ENCODE data around the gene IMMP2L. TPM values are rescaled to one million over a fixed set of nuclear protein-coding genes. Genes with fewer than 3 reads are reported as not detected.

The IMMP2L gene
- total RNA-seq, 2 donors from 2014 or later = 7.3 to 7.7 TPM

- no peak for TF ChIP-seq CTCF (IDR thresholded peaks at IDR 0.05)
- H3K27ac ChIP-seq = no peak overlapping the region
- no peaks in the 10 kb centered on the region for H3K36me3 ChIP-seq
- H3K4me1 ChIP-seq = no peaks in the 10 kb centered on the region
- no peak overlapping the region for H3K4me3 ChIP-seq
- no peaks in the 10 kb centered on the region for H3K27me3 ChIP-seq
- H3K9me3 ChIP-seq = no peaks in the 10 kb centered on the region
- DNase-seq (ENCODE audit: low spot score) = no peak
Observed at GRCh38 chr7:110647266-110647665, 915.0 kb downstream of the IMMP2L start.

GRCh38 chr7:110646804-110647203 is 915.5 kb downstream of the IMMP2L start:
- Histone ChIP-seq H3K27ac (no peak overlapping the region), H3K4me3 (no peak overlapping the region), H3K27me3 (no peaks in the 10 kb centered on the region), H3K36me3 (no peaks in the 10 kb centered on the region), H3K4me1 (no peaks in the 10 kb centered on the region), H3K9me3 (no peaks in the 10 kb centered on the region)
- DNase-seq (ENCODE audit: low spot score) = no peak
- no peak for TF ChIP-seq CTCF (IDR thresholded peaks at IDR 0.05)

- no peak for DNase-seq (ENCODE audit: low spot score)
- Histone ChIP-seq H3K9me3 (no peaks in the 10 kb centered on the region), H3K27ac (no peak overlapping the region), H3K4me1 (no peaks in the 10 kb centered on the region), H3K4me3 (no peak overlapping the region), H3K27me3 (no peaks in the 10 kb centered on the region), H3K36me3 (no peaks in the 10 kb centered on the region)
- no peak for TF ChIP-seq CTCF (IDR thresholded peaks at IDR 0.05)
Observed at GRCh38 chr7:110645616-110646015, 916.7 kb downstream of the IMMP2L start.

- Histone ChIP-seq H3K9me3 (no peaks in the 10 kb centered on the region), H3K36me3 (no peaks in the 10 kb centered on the region), H3K4me1 (no peaks in the 10 kb centered on the region), H3K27me3 (no peaks in the 10 kb centered on the region), H3K4me3 (no peak overlapping the region), H3K27ac (no peak overlapping the region)
- no peak for TF ChIP-seq CTCF (IDR thresholded peaks at IDR 0.05)
- DNase-seq (ENCODE audit: low spot score) = no peak
Observed at GRCh38 chr7:110645060-110645459, 917.2 kb downstream of the IMMP2L start.

GRCh38 chr7:110637252-110637651 is 925.0 kb downstream of the IMMP2L start:
- TF ChIP-seq CTCF (IDR thresholded peaks at IDR 0.05) = no peak
- Histone ChIP-seq H3K36me3 (no peaks in the 10 kb centered on the region), H3K27ac (no peak overlapping the region), H3K4me1 (no peaks in the 10 kb centered on the region), H3K4me3 (no peak overlapping the region), H3K27me3 (no peaks in the 10 kb centered on the region), H3K9me3 (peaks cover 0 to 16% of the 10 kb centered on the region in 2 donors)
- DNase-seq (ENCODE audit: low spot score) = no peak

- Histone ChIP-seq H3K4me3 (no peak overlapping the region), H3K27ac (no peak overlapping the region), H3K36me3 (no peaks in the 10 kb centered on the region), H3K27me3 (no peaks in the 10 kb centered on the region), H3K9me3 (peaks cover 0 to 16% of the 10 kb centered on the region in 2 donors), H3K4me1 (no peaks in the 10 kb centered on the region)
- no peak for DNase-seq (ENCODE audit: low spot score)
- TF ChIP-seq CTCF (IDR thresholded peaks at IDR 0.05) = no peak
Observed at GRCh38 chr7:110633313-110633712, 929.0 kb downstream of the IMMP2L start.

Data from right atrium auricular region (tissue), 2 donors.